NCI-H2081 treated with DMSO at 0.1 percent for 48 hours (cell line): Measurements from ENCODE around the gene FIBP.

Experiments
- DNase-seq: peaks from one replicate; lab custom pipeline; 2025; lab: John Stamatoyannopoulos, UW

FIBP gene

GRCh38 chr11:65844231-65844872 is 43.9 kb downstream of the FIBP start:
- DNase-seq = no peak

- DNase-seq = no peak
These were observed 44.5 kb downstream of the FIBP start for GRCh38 chr11:65843811-65844210.

- no peak for DNase-seq
These were observed 46.1 kb downstream of the FIBP start for GRCh38 chr11:65842144-65842543.

DNA sequence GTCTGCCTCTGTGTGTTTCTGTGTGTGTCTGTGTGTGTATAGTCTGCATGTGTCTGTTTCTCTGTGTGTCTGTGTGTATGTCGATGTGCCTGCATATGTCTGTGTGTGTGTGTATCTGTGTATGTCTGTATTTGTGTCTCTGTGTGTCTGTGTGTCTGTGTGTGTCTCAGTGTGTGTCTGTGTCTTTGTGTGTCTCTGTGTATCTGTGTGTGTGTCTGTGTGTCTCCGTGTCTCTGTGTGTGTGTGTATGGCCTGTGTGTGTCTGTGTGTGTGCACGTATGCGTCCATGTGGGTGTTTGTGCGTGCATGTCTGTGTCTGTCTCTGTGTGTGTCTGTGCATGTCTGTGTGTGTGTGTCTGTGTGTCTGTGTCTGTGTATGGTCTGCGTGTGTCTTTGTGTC is 54.1 kb downstream of the FIBP start:
- DNase-seq = no peak
